OCI-LY7 (cell line): ENCODE results near the gene AUTS2. TPM values are rescaled to one million over a fixed set of nuclear protein-coding genes. Genes with fewer than 3 reads are reported as not detected.

Experiments
- BruUV-seq: library from RNA; stranded (reverse); fragments of 400-500 nt; replicated peaks from 2 replicates; lab custom pipeline; 2021; lab: Mats Ljungman, UMichigan
- CTCF ChIA-PET: fragments of 300-600 bp; sonication (Branson Sonifier 250); formaldehyde crosslinking; loops from one replicate; lab custom pipeline; 2022; ENCODE audit warnings: antibody characterized with exemption; ENCODE audit not compliant: unreplicated experiment; lab: Charles Lee
- POLR2A ChIA-PET: fragments of 300-600 bp; sonication (Branson Sonifier 250); formaldehyde crosslinking; loops from one replicate; lab custom pipeline; 2022; ENCODE audit warnings: antibody characterized with exemption; lab: Charles Lee
- DNase-seq: peaks from one replicate; pipeline ENCODE4 v3.0.0-alpha.2; 2015; ENCODE audit warnings: low spot score
- H2AFZ ChIP-seq: fragments of 200-600 bp; sonication (generic), shearing (Covaris generic); 2 replicates; pipeline ENCODE4 v1.6.1; 2014; ENCODE audit warnings: mild to moderate bottlenecking, antibody characterized with exemption, low read length, moderate library complexity
- H3K27ac ChIP-seq: fragments of 200-600 bp; sonication (generic); 2 replicates; pipeline ENCODE4 v1.5.1; 2014; ENCODE audit warnings: mixed run types, low read depth, mild to moderate bottlenecking, moderate library complexity, low read length, inconsistent platforms; ENCODE audit not compliant: poor library complexity, severe bottlenecking
- H3K36me3 ChIP-seq: fragments of 200-600 bp; sonication (generic); 2 replicates; pipeline ENCODE4 v1.6.1; 2014; ENCODE audit warnings: mild to moderate bottlenecking, antibody characterized with exemption, low read length, moderate library complexity, mixed read lengths; ENCODE audit not compliant: insufficient read depth
- H3K4me1 ChIP-seq: fragments of 200-600 bp; sonication (generic); 2 replicates; pipeline ENCODE4 v1.5.1; 2014; ENCODE audit warnings: mild to moderate bottlenecking, low read length; ENCODE audit not compliant: insufficient read depth, poor library complexity, severe bottlenecking
- H3K4me2 ChIP-seq: fragments of 200-600 bp; sonication (generic); 2 replicates; pipeline ENCODE4 v1.6.1; 2014; ENCODE audit warnings: mild to moderate bottlenecking, low read length
- H3K4me3 ChIP-seq: fragments of 200-600 bp; sonication (generic); 2 replicates; pipeline ENCODE4 v1.5.1; 2014; ENCODE audit warnings: mild to moderate bottlenecking, low read depth, low read length; ENCODE audit not compliant: poor library complexity, severe bottlenecking
- H3K79me2 ChIP-seq: fragments of 200-600 bp; sonication (generic); 2 replicates; pipeline ENCODE4 v1.6.1; 2016; ENCODE audit warnings: low read depth, mild to moderate bottlenecking, low read length, moderate library complexity, mixed read lengths; ENCODE audit not compliant: insufficient read depth
- H3K9me2 ChIP-seq: fragments of 200-600 bp; sonication (generic); 2 replicates; pipeline ENCODE4 v1.6.1; 2016; ENCODE audit warnings: mild to moderate bottlenecking, low read length, mixed read lengths; ENCODE audit not compliant: insufficient read depth
- H3K9me3 ChIP-seq: fragments of 200-600 bp; sonication (generic); 2 replicates; pipeline ENCODE4 v1.6.1; 2014; ENCODE audit warnings: mild to moderate bottlenecking, mixed run types, low read length, mixed read lengths
- H4K20me1 ChIP-seq: fragments of 200-600 bp; sonication (generic); 2 replicates; pipeline ENCODE4 v1.6.1; 2014; ENCODE audit warnings: mild to moderate bottlenecking, antibody characterized with exemption, low read length, moderate library complexity, mixed read lengths; ENCODE audit not compliant: insufficient read depth
- CTCF ChIP-seq: fragments of 200-600 bp; sonication (generic); conservative IDR thresholded peaks from 2 replicates; pipeline ENCODE4 v1.5.1; 2014; ENCODE audit warnings: mild to moderate bottlenecking, antibody characterized with exemption, low read length, moderate library complexity, mixed read lengths
- EZH2phosphoT487 ChIP-seq: fragments of 200-600 bp; sonication (generic); IDR thresholded peaks from 2 replicates; pipeline ENCODE4 v1.6.1; 2018; ENCODE audit warnings: low read depth, borderline replicate concordance, mild to moderate bottlenecking, mixed run types, antibody characterized with exemption, low read length, moderate library complexity, mixed read lengths
- intact Hi-C: fragments of 100-400 bp; cut with micrococcal nuclease; formaldehyde crosslinking; loops from one replicate; pipeline ENCODE4 v1.10.0; 2022; ENCODE audit not compliant: unreplicated experiment
- total RNA-seq, 2 experiments: library from RNA; depleted of rRNA in 1 of 2; stranded (reverse); fragments of >200 nt in 1 of 2; shearing (Covaris generic) in 1 of 2; gene quantifications; 2 replicates each; pipeline ENCODE4 v1.2.3, GENCODE V29; 2014 to 2022

AUTS2 gene
- total RNA-seq, 2 experiments from 2014 or later, result 37.9 to 78.5 TPM

- no peaks in the 10 kb centered on the region for H3K9me3 ChIP-seq
- no peaks in the 10 kb centered on the region for H3K9me2 ChIP-seq
- H2AFZ ChIP-seq, result no peak overlapping the region
- no peak overlapping the region for H3K4me3 ChIP-seq
- intact Hi-C loops, result no loop called here
- H3K4me1 ChIP-seq, result no peaks in the 10 kb centered on the region
- no peaks in the 10 kb centered on the region for H4K20me1 ChIP-seq
- no peak overlapping the region for H3K4me2 ChIP-seq
- ChIA-PET CTCF (no interaction called here), POLR2A (no interaction called here)
- no peak overlapping the region for H3K27ac ChIP-seq
- no peaks in the 10 kb centered on the region for H3K79me2 ChIP-seq
- no TSS peak for BruUV-seq
- no peak for DNase-seq
- TF ChIP-seq CTCF (no peak), EZH2phosphoT487 (no peak)
- H3K36me3 ChIP-seq, result no peaks in the 10 kb centered on the region
Observed at GRCh38 chr7:70267381-70268120, 669.3 kb downstream of the AUTS2 start.

GRCh38 chr7:70268179-70268578 is 669.9 kb downstream of the AUTS2 start:
- intact Hi-C loops, result no loop called here
- Histone ChIP-seq H2AFZ (no peak overlapping the region), H4K20me1 (no peaks in the 10 kb centered on the region), H3K9me2 (no peaks in the 10 kb centered on the region), H3K36me3 (no peaks in the 10 kb centered on the region), H3K4me2 (no peak overlapping the region), H3K9me3 (no peaks in the 10 kb centered on the region), H3K4me1 (no peaks in the 10 kb centered on the region), H3K4me3 (no peak overlapping the region), H3K27ac (no peak overlapping the region), H3K79me2 (no peaks in the 10 kb centered on the region)
- no TSS peak for BruUV-seq
- CTCF ChIA-PET, result no interaction called here
- POLR2A ChIA-PET, result interaction anchor here (1.0 kb wide), 1 partner anchor 53 kb away, joined by 3 read pairs; no protein-coding TSS in a partner anchor
- DNase-seq, result no peak
- no peak for TF ChIP-seq CTCF
- TF ChIP-seq EZH2phosphoT487, result no peak

GRCh38 chr7:70270149-70270548 is 671.9 kb downstream of the AUTS2 start:
- H3K36me3 ChIP-seq, result no peaks in the 10 kb centered on the region
- TF ChIP-seq EZH2phosphoT487, result no peak
- H3K9me2 ChIP-seq, result no peaks in the 10 kb centered on the region
- BruUV-seq, result no TSS peak
- no peak overlapping the region for H3K4me3 ChIP-seq
- H3K4me1 ChIP-seq, result no peaks in the 10 kb centered on the region
- no peak for DNase-seq
- no peaks in the 10 kb centered on the region for H3K9me3 ChIP-seq
- H3K79me2 ChIP-seq, result no peaks in the 10 kb centered on the region
- no peak overlapping the region for H3K27ac ChIP-seq
- no peak overlapping the region for H3K4me2 ChIP-seq
- ChIA-PET POLR2A (no interaction called here), CTCF (no interaction called here)
- H4K20me1 ChIP-seq, result no peaks in the 10 kb centered on the region
- no peak overlapping the region for H2AFZ ChIP-seq
- intact Hi-C loops, result no loop called here
